IPS-18c (cell line): ENCODE data around the gene ATP11A.
"Not testable (repeated sequence)": the region's sequence is repeated elsewhere in the genome, so short reads cannot be mapped to it uniquely, and the experiment has no call there.

Source experiments
- H3K4me3 ChIP-seq: 2 replicates; pipeline ENCODE4 v1.7.0; 2013; ENCODE audit warnings: low read depth, mild to moderate bottlenecking, low read length, moderate library complexity; ENCODE audit not compliant: insufficient read depth
- H3K9me3 ChIP-seq: one replicate; pipeline ENCODE4 v1.6.1; 2013; ENCODE audit warnings: mild to moderate bottlenecking, low read length, moderate library complexity; ENCODE audit not compliant: control insufficient read depth, insufficient read depth

ATP11A gene

DNA sequence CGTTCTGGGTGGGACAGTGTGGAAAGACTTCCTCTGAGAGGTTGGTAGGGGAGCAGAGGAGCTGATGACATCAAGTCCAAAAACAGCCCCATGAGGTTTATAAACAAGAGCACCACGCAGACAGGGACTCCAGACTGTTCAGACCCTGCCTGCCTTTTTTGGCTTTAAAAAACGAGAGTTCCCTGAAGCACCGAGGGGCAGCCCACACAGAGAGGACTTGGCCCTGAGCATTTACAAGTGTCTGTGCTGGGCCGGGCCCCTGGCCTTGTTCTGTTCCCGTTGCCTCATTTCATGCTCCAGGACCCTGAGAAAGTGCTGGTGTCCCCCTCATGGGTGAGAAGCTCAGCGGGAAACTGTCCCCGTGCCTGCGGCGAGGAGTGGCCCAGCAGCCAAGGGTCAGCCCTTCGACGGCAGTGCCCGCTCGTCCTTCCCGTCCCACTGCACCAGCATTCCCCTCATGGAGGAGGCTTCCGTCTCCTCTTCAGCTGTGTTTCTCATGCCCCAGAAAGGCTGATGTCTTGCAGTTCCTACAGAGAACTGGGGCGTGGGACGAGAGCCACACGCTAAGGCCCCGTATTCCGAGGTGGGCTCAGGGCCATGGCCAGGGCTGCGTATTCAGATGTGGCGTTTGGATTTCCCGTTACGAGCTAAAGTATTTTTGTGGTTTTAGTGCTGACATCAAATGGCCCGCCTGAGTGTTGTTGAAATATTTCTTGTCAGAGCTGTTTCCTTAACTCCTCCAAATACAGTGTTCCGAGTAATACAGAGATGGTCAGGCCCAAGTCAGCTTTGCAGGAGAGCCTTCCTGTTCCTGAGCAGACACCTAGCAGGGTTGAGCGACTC, 93.5 kb downstream of the ATP11A start:
- Histone ChIP-seq H3K9me3 (peaks cover 7% of the 10 kb centered on the region), H3K4me3 (no peak overlapping the region)

DNA sequence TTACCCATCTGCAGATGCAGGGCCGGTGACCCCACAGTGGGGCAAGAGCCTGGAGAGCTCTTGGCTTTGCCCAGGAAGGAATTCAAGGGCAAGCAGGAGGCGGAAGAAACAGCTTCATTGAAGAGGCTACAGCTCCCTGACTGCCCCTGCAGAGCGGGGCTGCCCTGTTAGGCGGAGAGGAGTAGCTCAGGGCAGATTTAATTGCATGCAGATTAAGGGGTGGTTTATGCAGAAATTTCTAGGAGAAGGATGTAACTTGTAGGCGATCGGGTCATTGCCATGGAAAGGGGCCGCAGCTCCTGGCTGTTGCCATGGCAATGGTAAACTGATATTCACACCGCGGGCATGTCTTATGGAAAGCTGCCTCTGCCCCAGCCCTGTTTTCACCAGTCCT, 94.1 kb downstream of the ATP11A start:
- Histone ChIP-seq H3K4me3 (no peak overlapping the region), H3K9me3 (peaks cover 7% of the 10 kb centered on the region)

DNA sequence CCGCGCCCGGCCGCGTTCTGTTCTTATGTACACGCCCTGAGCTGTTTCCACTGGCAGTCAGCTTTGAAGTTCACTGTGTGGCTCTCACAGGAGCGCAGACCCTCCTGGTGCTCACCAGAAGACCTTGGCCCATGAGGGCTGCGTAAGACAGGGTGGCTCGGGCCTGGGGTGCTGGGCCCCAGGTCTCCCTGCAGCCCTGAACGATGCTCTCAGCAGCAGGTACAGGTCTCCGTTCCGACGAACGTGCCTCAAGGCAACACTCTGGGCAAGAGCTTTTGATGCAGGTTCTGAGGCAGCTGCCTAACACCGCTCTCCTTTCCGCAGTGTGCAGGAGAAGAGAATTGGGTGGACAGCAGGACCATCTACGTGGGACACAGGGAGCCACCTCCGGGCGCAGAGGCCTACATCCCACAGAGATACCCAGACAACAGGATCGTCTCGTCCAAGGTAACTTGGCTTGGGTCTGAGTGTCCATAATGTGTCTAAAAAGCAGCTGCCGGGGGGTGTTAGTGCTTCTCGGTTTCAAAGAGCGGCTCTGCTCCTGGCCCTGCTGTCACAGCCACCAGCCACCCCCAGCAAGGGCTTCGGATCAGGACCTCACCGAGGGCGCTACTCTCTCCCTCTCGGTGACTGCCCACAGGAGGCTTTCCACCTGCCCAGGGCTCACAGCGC, 95.1 kb downstream of the ATP11A start:
- peaks cover 7% of the 10 kb centered on the region for H3K9me3 ChIP-seq

DNA sequence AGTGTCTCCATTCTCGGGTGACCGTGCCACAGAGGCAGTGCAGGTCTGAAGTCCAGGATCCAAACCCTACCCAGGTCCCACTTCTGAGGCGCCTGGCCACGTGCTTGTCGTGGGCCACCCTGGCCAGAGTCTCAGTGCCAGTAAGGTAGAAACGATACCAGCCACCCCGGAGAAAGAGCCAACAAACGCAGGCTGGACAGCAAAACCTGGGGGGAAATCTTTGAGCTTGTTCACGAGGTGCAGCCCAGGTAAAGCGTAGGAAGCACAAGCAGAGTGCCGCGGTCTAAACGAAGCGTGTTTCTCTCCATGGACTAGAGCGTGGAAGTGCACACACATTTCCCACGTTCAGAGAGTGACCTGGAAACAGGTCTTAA, 95.6 kb downstream of the ATP11A start:
- H3K4me3 ChIP-seq: no peak overlapping the region
- H3K9me3 ChIP-seq: peaks cover 9% of the 10 kb centered on the region

More for the DNA sequence above, 95.1 kb downstream of the ATP11A start:
- no peak overlapping the region for H3K4me3 ChIP-seq

DNA sequence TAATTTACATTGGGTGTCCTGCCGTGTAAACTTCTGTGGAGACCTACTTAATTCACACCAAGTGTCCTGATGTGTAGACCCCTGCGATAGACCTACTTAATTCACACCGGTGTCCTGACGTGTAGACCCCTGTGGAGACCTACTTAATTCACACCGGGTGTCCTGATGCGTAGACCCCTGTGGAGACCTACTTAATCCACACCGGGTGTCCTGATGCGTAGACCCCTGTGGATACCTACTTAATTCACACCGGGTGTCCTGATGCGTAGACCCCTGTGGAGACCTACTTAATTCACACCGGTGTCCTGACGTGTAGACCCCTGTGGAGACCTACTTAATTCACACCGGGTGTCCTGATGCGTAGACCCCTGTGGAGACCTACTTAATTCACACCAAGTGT, 97.0 kb downstream of the ATP11A start:
- not testable (repeated sequence) for H3K4me3 ChIP-seq, H3K9me3 ChIP-seq

DNA sequence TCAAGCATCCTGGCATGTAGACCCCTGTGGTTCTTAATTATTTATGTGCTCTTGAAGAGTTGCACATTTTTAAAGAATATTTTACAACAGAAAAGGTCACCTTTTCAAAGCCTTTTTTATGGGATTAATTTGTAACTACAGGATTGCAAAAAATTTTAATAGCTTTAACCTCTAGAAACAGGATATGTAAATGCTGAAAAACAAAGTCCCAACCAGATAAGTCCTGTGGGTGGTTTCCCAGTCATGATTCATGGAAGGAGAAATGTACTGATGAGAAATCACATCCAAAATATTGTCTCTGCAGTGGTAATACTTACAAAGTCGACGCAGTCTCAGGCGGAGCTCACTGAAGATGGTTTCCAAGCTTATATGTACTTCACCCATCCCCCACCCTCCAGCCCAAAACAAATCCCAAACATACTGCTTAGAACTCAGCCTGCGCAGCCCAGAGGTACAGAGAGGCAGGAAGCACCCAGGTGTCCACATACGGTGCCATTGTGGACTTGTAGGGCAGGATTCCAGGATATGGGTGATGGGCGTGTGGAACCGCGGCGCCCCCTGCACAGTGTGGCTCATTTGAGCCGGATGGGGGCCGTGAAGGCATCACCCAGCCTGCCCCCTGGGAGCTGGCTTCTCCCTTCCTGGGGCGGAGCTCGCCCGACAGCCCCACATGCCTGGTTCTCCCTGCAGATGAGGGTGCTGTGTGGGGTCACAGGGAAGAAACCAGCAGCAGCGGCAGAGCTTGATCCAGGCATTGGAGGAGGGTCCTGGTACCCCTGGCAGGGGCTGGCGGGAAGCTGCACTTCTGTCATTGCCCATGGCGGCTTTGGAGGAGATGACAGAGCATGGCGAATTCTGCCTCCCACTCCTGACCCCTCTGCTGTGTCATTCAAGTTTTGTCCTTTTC, 101.2 kb downstream of the ATP11A start:
- H3K4me3 ChIP-seq: no peak overlapping the region
- H3K9me3 ChIP-seq: peaks cover 4% of the 10 kb centered on the region

DNA sequence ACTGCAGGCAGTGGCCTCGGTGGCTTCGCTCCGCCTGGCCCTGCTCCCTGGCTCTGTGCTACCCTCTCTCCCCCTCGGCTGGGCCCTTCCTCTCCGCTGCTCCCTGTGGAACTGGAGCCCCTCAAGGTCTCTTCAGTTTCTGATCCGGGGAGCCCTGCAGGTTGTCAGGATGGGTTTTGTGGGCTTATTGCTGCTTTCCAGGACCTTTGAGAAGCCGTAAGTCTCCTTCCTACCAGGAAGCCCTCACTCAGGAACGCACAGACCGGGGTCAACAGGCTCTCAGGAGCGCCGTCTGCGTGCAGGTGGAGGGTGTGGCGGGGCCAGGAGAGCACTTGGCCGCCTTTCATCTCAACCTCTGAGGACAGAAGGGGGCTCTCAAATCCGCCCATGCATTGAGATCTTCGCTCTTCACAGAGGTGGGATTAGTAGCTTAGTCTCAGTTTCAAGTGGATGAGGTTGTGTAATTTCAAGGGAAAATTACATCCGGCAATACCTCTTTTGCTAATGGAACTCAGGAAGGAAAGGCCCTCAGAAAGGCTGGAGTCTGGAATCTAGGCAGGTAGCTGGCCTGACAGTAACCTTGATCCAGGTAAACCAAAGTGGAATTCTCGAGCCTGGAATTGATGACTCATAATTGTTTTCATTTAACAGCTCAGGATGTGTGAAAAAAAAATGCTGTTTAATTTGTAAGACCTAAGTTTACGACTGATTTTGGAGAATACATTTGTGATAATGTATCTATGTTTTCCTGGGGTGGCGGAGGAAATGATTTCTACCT, 102.0 kb downstream of the ATP11A start:
- Histone ChIP-seq H3K4me3 (no peak overlapping the region), H3K9me3 (peaks cover 6% of the 10 kb centered on the region)

DNA sequence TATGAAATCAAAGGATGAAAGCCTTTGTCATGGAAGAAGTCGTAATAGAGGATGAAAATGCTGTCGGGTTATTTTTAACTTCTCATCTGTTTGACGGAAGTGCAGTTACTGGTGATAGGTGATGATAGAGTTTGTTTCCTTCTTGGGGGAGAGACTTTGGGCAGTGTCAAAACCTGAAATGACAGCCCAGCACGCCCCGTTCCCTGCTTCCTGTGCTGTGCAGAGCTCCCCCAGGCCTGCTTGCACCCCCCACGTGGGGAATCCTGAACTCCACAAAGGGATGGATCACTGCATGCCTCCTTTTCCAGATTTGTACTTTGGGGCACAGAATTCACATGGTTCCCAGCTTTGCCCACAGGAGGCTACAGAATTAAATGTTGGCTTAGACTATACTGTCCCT, 102.7 kb downstream of the ATP11A start:
- Histone ChIP-seq H3K9me3 (peaks cover 5% of the 10 kb centered on the region), H3K4me3 (no peak overlapping the region)

DNA sequence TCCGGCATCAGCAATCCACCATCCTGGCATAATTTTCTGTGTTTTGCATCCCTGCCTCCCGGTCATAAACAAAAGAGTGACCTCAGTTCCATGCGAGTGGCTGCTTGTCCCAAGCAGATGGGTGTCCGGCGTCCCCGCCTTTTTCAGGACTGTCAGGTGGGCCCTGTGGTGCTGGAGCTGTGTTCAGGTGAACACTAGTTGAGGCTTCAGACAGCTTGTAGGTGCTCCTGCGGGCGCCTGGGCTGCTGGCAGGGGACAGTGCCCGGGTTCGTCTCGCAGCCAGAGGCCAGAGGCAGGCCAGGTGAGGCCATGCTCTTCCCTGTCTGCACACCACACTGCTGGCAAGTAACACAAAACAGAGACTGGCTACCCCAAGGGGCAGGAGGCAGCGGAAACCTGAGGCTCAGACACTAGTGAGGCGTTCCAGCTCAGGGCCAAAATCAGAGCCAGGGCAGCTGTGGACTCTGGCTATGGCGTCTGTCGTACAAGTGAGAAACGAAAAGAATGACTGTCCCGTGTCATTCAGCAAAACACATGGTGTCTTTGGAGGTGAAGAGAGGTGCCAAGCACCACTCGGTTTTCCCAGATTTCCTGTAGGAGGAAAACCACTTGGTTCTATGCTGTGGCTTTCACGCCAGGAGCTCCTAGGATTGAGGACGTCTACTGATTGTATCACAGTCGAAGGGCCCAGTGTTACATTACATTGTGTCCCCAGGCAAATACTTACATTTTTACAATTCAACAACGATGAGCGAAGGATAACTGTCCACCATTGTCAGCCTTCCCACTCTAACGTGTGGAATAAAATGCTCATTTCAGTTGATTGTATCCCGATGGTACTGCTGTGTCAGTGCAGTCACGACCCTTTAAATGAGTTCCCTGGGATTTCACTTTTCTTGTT, 104.0 kb downstream of the ATP11A start:
- H3K4me3 ChIP-seq: no peak overlapping the region
- H3K9me3 ChIP-seq: peaks cover 5% of the 10 kb centered on the region

DNA sequence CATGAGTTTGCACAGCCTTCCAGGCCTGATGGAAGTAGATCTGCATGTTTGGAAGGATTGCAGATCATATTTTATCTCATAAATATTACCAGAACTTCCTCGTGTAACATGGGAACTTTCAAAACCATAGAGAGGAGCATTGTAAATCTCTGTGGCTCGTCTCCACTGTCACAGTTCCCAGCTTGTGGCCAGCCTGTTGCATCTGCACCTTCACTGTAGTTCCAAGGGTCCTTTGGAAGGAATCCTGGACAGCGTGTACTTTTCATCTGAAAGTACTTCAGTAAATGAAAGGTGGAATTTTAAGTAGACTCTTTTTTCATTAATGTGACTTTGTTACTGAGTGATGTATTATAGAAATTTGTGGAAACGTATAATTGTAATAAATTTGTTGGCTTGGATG, 105.4 kb downstream of the ATP11A start:
- peaks cover 3% of the 10 kb centered on the region for H3K9me3 ChIP-seq

DNA sequence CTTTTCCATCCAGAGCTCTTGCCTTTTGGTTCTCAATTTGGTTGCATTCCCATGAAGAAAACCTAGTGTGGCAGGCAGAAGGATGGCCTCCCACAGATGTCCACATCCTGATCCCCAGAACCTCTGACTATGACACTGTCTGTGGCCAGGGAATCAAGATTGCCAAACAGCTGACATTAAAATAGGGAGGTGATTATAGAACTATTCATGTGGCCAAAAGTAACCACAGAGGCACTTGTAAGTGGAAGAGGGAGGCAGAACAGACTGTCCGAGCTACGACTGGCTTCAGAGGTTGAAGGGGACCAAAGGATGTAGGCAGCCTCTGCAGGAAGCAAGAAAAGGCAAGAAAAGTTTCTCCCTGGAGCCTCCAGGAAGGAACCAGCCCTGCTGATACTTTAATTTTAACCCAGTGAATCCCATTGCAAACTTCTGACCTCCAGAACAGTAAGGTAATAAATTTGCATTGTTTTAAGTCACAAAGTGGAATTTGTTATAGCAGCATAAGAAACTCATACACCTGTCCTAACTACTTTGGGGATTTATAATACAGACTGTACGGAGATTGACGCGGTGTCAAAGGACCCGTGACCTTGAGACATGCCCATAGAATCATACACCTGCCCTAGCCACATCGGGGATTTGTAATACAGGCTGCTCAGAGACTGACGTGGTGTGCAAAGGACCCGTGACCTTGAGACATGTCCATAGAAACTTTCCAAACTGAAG, 106.5 kb downstream of the ATP11A start:
- Histone ChIP-seq H3K9me3 (peaks cover 3% of the 10 kb centered on the region), H3K4me3 (no peak overlapping the region)

More for the DNA sequence above, 105.4 kb downstream of the ATP11A start:
- no peak overlapping the region for H3K4me3 ChIP-seq

DNA sequence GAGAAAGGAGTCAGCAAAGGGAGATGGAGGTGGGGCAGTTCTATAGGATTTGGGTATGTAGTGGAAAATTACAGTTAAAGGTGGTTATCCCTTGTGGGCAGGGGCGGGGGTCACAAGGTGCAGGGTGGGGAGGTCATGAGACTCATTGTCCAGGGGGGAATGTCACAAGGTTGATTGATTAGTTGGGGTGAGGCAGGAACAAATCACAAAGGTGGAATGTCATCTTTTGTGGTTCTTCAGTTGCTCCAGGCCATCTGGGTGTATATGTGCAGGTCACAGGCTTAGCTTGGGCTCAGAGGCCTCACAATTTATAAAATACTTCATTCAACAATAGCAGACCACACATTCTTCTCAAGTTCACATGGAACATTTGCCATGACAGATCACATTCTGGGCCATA, 109.6 kb downstream of the ATP11A start:
- Histone ChIP-seq H3K9me3 (peaks cover 3% of the 10 kb centered on the region), H3K4me3 (no peak overlapping the region)

DNA sequence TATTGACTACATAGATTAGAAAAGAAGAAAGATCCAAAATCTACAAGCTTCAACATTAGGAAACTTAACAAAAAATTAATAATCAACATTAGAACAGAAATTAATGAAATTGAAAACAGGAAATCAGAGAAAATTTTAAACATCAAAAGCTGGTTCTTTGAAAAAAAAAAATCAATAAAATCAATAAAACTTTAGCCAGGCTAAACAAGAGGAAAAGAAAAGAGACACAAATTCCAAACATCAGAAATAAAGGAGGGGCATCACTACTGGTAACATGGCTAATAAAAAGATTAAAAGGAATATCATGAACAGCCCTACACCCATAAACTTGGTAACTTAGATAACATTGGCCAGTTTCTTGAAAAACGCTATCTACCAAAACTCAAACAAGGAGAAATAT, 110.2 kb downstream of the ATP11A start:
- no peak overlapping the region for H3K4me3 ChIP-seq
- H3K9me3 ChIP-seq: peaks cover 3% of the 10 kb centered on the region

DNA sequence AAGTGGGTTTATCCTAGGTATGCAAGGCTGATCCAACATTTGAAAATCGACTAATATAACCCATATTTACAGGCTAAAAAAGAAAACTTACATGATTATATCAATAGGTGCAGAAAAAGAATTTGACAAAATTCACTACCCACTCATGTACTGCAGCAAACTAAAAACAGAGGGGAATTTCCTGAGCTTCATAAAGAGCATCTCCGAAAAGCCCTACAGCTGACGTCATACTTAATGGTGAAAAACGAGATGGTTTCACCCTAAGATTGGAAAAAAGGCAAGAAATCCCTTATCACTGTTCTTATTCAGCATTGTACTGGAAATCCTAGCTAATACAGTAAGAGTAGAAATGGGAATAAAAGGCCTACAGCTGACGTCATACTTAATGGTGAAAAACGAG, 111.0 kb downstream of the ATP11A start:
- not testable (repeated sequence) for H3K9me3 ChIP-seq, H3K4me3 ChIP-seq

DNA sequence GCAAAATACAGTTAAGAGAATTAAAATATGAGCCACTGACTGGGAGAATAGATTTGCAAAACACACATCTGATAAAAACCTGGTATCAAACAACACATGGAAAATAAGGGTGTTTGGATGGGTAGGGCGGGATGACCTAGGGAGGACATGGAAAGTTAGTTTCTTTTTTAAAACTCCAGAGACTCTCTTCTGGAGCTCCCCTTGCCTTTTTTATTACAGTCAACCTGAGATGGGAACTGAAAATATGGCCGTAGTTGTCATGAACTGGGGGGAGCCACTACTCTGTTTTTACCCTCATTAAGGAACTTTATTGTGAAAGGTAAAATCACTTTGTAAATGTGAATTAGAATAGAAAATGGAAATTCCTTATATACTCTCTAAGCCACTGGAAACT, 113.0 kb downstream of the ATP11A start:
- H3K4me3 ChIP-seq: no peak overlapping the region
- H3K9me3 ChIP-seq: no peaks in the 10 kb centered on the region

DNA sequence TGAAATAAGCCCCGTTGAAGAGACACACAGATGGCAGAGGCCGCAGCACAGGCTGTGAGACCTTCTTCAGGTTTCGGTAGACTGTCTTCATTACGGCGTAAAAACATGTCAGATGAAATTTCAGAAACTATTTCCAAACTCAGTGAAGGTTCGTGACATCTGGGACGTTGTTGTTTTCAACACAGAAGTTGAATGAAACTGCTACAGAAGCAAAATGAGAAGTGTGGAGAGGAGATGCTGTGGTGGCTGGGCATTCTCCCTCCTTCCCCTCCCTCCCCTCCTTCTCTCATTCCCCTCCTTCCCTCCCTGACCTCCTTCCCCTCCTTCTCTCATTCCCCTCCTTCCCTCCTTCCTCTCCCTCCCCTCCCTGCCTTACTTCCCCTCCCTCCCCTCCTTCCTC, 113.6 kb downstream of the ATP11A start:
- H3K4me3 ChIP-seq: no peak overlapping the region
- H3K9me3 ChIP-seq: no peaks in the 10 kb centered on the region
